Liver (tissue), 9 donors: ENCODE measurements around the gene ALKBH5. TPM values are rescaled to one million over a fixed set of nuclear protein-coding genes. Genes with fewer than 3 reads are reported as not detected.

Experiments
- DNase-seq: peaks from one replicate; pipeline ENCODE4 v3.0.0-alpha.2; 2017; ENCODE audit warnings: low spot score
- H3K27ac ChIP-seq, 2 donors: one replicate each; pipeline ENCODE4 v1.7.0; 2013; ENCODE audit warnings: inconsistent platforms in 2 of 2, low read length in 2 of 2, control low read depth in 1 of 2, low read depth in 1 of 2, mild to moderate bottlenecking in 1 of 2
- H3K27me3 ChIP-seq, 4 donors: one replicate each; pipeline versions ENCODE4 v1.6.1 to v1.7.0; 2013; ENCODE audit warnings: low read length in 3 of 4, inconsistent platforms in 1 of 4, mild to moderate bottlenecking in 1 of 4, moderate library complexity in 1 of 4; ENCODE audit not compliant: control insufficient read depth in 4 of 4, insufficient read depth in 4 of 4
- H3K36me3 ChIP-seq, 4 donors: one replicate each; pipeline versions ENCODE4 v1.6.1 to v1.7.0; 2013; ENCODE audit warnings: low read length in 3 of 4, mild to moderate bottlenecking in 3 of 4, low read depth in 1 of 4, moderate library complexity in 1 of 4; ENCODE audit not compliant: control insufficient read depth in 4 of 4, insufficient read depth in 3 of 4
- H3K4me1 ChIP-seq, 4 donors: one replicate each; pipeline versions ENCODE4 v1.6.1 to v1.7.0; 2013; ENCODE audit warnings: low read length in 3 of 4, mild to moderate bottlenecking in 3 of 4, moderate library complexity in 1 of 4; ENCODE audit not compliant: control insufficient read depth in 4 of 4, insufficient read depth in 4 of 4
- H3K4me3 ChIP-seq, 3 donors: one replicate each; pipeline versions ENCODE4 v1.6.1 to v1.7.0; 2013; ENCODE audit warnings: low read length in 3 of 3, control low read depth in 1 of 3, low read depth in 1 of 3, mild to moderate bottlenecking in 1 of 3
- H3K9ac ChIP-seq, 2 donors: one replicate each; pipeline ENCODE4 v1.7.0; 2013; ENCODE audit warnings: low read length in 2 of 2, mild to moderate bottlenecking in 2 of 2, moderate library complexity in 2 of 2, control low read depth in 1 of 2, low read depth in 1 of 2
- H3K9me3 ChIP-seq, 4 donors: one replicate each; pipeline versions ENCODE4 v1.6.1 to v1.7.0; 2013; ENCODE audit warnings: low read length in 3 of 4; ENCODE audit not compliant: control insufficient read depth in 4 of 4
- EGR1 ChIP-seq, 2 donors: IDR thresholded peaks; 2 replicates each; pipeline ENCODE4 v1.6.1; 2016 to 2018; ENCODE audit warnings: antibody characterized with exemption in 2 of 2, low read depth in 2 of 2
- FOXA1 ChIP-seq: IDR thresholded peaks from 2 replicates; pipeline ENCODE4 v1.6.1; 2016; ENCODE audit warnings: antibody characterized with exemption
- FOXA2 ChIP-seq: IDR thresholded peaks from 2 replicates; pipeline ENCODE4 v1.6.1; 2016; ENCODE audit warnings: antibody characterized with exemption
- HNF4A ChIP-seq, 2 donors: conservative IDR thresholded peaks; 2 replicates each; pipeline ENCODE4 v1.6.1; 2016; ENCODE audit warnings: antibody characterized with exemption in 2 of 2, mild to moderate bottlenecking in 2 of 2
- HNF4G ChIP-seq: IDR thresholded peaks from 2 replicates; pipeline ENCODE4 v1.6.1; 2016; ENCODE audit warnings: antibody characterized with exemption
- JUND ChIP-seq, 2 donors: IDR thresholded peaks; 2 replicates each; pipeline ENCODE4 v1.6.1; 2016; ENCODE audit warnings: antibody characterized with exemption in 2 of 2
- NR2F2 ChIP-seq: IDR thresholded peaks from 2 replicates; pipeline ENCODE4 v1.6.1; 2016; ENCODE audit warnings: antibody characterized with exemption
- RAD21 ChIP-seq, 2 donors: IDR thresholded peaks; 2 replicates each; pipeline ENCODE4 v1.6.1; 2016; ENCODE audit warnings: antibody characterized with exemption in 2 of 2, mild to moderate bottlenecking in 2 of 2
- RXRA ChIP-seq, 2 donors: IDR thresholded peaks; 2 replicates each; pipeline ENCODE4 v1.6.1; 2017 to 2018; ENCODE audit warnings: antibody characterized with exemption in 2 of 2, mild to moderate bottlenecking in 1 of 2
- SP1 ChIP-seq: IDR thresholded peaks from 2 replicates; pipeline ENCODE4 v1.6.1; 2018; ENCODE audit warnings: antibody characterized with exemption, mild to moderate bottlenecking
- TAF1 ChIP-seq: conservative IDR thresholded peaks from 2 replicates; pipeline ENCODE4 v1.6.1; 2016; ENCODE audit warnings: antibody characterized with exemption, mild to moderate bottlenecking
- YY1 ChIP-seq: IDR thresholded peaks from 2 replicates; pipeline ENCODE4 v1.6.1; 2016; ENCODE audit warnings: antibody characterized with exemption, mild to moderate bottlenecking
- WGBS: extraction: QIAGEN DNeasy Blood & Tissue Kit; methylation state at CpG from one replicate; pipeline ENCODE4 v1.1.7; 2013; 5-methylcytosine and 5-hydroxymethylcytosine counted together
- polyA plus RNA-seq, 2 donors: library from polyadenylated mRNA; stranded (reverse) in 1 of 2; unstranded in 1 of 2; fragments of 200-250 nt in 1 of 2; fragments of >200 nt in 1 of 2; fragmentation: Nextera tagmentation in 1 of 2; extraction: Ambion mirVana in 1 of 2; gene quantifications; one replicate each; pipeline versions ENCODE4 v1.2.1 to v1.2.3, GENCODE V29; 2013 to 2015
- total RNA-seq, 2 donors: library from RNA; depleted of rRNA; stranded (reverse); fragments of >200 nt; gene quantifications; one replicate each; pipeline ENCODE4 v1.2.3, GENCODE V29; 2014
- TF ChIP-seq, protein P1 (sequence below): IDR thresholded peaks from 2 replicates; pipeline ENCODE4 v1.6.1; 2016; ENCODE audit warnings: antibody characterized with exemption
- TF ChIP-seq, protein P2 (sequence below): IDR thresholded peaks from 2 replicates; pipeline ENCODE4 v1.6.1; 2016; ENCODE audit warnings: antibody characterized with exemption, mild to moderate bottlenecking
- TF ChIP-seq, protein P3 (sequence below): fragments of 150-350 bp; IDR thresholded peaks from 2 replicates; pipeline ENCODE4 v1.5.1; 2017; ENCODE audit warnings: improper control_type of control experiment, low read depth, low read length; ENCODE audit not compliant: missing input control
- TF ChIP-seq, protein P4 (sequence below): IDR thresholded peaks from 2 replicates; pipeline ENCODE4 v1.6.1; 2016; ENCODE audit warnings: antibody characterized with exemption
- TF ChIP-seq, protein P5 (sequence below): IDR thresholded peaks from 2 replicates; pipeline ENCODE4 v1.6.1; 2016; ENCODE audit warnings: antibody characterized with exemption
- donor health status: healthy.
- donor health status: healthy.
- donor health status: healthy.
- donor health status: healthy.
- donor health status: healthy.

Gene ALKBH5
- total and polyA plus RNA-seq, 4 donors, result 30.5 to 67.8 (median 46.3) TPM

DNA sequence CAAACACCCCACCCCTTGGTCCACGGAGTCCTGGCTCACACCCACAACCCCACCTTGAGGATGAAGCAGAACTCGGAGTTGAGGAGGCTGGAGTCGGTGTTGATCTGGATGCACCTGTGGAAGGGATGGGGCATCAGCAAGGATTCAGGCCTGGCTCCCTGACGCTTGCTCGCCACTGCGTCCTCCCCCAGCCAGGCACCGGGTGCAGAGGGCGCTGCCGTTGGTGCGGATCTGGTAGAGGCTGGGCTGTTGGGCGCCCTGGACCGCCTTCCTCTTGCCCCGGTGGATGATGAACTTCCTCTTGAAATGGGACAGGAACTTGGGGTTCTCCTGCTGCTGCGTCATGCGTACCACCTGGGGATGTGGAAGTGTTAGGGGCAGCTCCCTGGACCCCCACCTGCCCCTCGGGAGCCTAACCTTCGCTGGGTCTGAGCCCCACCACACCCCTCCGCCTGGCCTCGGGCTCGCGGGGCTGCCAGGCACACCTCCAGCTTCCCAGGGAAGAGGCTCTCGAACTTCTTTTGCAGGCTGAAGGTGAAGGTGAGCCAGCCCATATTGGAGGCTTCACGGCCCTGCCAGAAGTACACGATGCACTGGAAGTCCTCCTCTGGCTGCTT lies 62.6 kb downstream of the ALKBH5 start:
- DNase-seq, result no peak
- no peaks in the 10 kb centered on the region for H3K27me3 ChIP-seq
- peaks cover 0 to 4% (median 1%) of the 10 kb centered on the region in 4 donors for H3K4me1 ChIP-seq
- H3K4me3 ChIP-seq, result no peak overlapping the region
- no peaks in the 10 kb centered on the region for H3K9me3 ChIP-seq
- H3K36me3 ChIP-seq, result peaks cover 18 to 47% (median 30%) of the 10 kb centered on the region in 4 donors
- TF ChIP-seq, protein P1, sequence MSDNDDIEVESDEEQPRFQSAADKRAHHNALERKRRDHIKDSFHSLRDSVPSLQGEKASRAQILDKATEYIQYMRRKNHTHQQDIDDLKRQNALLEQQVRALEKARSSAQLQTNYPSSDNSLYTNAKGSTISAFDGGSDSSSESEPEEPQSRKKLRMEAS, result no peak
- TF ChIP-seq FOXA1, result no peak
- no peak for TF ChIP-seq JUND (IDR thresholded peaks at IDR 0.05)
- TF ChIP-seq, protein P2, sequence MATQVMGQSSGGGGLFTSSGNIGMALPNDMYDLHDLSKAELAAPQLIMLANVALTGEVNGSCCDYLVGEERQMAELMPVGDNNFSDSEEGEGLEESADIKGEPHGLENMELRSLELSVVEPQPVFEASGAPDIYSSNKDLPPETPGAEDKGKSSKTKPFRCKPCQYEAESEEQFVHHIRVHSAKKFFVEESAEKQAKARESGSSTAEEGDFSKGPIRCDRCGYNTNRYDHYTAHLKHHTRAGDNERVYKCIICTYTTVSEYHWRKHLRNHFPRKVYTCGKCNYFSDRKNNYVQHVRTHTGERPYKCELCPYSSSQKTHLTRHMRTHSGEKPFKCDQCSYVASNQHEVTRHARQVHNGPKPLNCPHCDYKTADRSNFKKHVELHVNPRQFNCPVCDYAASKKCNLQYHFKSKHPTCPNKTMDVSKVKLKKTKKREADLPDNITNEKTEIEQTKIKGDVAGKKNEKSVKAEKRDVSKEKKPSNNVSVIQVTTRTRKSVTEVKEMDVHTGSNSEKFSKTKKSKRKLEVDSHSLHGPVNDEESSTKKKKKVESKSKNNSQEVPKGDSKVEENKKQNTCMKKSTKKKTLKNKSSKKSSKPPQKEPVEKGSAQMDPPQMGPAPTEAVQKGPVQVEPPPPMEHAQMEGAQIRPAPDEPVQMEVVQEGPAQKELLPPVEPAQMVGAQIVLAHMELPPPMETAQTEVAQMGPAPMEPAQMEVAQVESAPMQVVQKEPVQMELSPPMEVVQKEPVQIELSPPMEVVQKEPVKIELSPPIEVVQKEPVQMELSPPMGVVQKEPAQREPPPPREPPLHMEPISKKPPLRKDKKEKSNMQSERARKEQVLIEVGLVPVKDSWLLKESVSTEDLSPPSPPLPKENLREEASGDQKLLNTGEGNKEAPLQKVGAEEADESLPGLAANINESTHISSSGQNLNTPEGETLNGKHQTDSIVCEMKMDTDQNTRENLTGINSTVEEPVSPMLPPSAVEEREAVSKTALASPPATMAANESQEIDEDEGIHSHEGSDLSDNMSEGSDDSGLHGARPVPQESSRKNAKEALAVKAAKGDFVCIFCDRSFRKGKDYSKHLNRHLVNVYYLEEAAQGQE, result no peak
- TF ChIP-seq, protein P3, sequence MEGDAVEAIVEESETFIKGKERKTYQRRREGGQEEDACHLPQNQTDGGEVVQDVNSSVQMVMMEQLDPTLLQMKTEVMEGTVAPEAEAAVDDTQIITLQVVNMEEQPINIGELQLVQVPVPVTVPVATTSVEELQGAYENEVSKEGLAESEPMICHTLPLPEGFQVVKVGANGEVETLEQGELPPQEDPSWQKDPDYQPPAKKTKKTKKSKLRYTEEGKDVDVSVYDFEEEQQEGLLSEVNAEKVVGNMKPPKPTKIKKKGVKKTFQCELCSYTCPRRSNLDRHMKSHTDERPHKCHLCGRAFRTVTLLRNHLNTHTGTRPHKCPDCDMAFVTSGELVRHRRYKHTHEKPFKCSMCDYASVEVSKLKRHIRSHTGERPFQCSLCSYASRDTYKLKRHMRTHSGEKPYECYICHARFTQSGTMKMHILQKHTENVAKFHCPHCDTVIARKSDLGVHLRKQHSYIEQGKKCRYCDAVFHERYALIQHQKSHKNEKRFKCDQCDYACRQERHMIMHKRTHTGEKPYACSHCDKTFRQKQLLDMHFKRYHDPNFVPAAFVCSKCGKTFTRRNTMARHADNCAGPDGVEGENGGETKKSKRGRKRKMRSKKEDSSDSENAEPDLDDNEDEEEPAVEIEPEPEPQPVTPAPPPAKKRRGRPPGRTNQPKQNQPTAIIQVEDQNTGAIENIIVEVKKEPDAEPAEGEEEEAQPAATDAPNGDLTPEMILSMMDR, result no peak
- no peak for TF ChIP-seq SP1
- no peak for TF ChIP-seq YY1
- TF ChIP-seq FOXA2, result no peak
- no peak for TF ChIP-seq RAD21 (IDR thresholded peaks at IDR 0.05)
- TF ChIP-seq, protein P4, sequence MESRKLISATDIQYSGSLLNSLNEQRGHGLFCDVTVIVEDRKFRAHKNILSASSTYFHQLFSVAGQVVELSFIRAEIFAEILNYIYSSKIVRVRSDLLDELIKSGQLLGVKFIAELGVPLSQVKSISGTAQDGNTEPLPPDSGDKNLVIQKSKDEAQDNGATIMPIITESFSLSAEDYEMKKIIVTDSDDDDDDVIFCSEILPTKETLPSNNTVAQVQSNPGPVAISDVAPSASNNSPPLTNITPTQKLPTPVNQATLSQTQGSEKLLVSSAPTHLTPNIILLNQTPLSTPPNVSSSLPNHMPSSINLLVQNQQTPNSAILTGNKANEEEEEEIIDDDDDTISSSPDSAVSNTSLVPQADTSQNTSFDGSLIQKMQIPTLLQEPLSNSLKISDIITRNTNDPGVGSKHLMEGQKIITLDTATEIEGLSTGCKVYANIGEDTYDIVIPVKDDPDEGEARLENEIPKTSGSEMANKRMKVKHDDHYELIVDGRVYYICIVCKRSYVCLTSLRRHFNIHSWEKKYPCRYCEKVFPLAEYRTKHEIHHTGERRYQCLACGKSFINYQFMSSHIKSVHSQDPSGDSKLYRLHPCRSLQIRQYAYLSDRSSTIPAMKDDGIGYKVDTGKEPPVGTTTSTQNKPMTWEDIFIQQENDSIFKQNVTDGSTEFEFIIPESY, result no peak
- TF ChIP-seq EGR1 (IDR thresholded peaks at IDR 0.05; ENCODE audit: low read depth in 2 of 2), result no peak
- no peak for TF ChIP-seq RXRA (IDR thresholded peaks at IDR 0.05)
- TF ChIP-seq TAF1, result no peak
- no peak for TF ChIP-seq HNF4G
- TF ChIP-seq, protein P5, sequence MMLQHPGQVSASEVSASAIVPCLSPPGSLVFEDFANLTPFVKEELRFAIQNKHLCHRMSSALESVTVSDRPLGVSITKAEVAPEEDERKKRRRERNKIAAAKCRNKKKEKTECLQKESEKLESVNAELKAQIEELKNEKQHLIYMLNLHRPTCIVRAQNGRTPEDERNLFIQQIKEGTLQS, result no peak
- TF ChIP-seq NR2F2, result no peak
- no peak for TF ChIP-seq HNF4A (conservative IDR thresholded peaks at IDR 0.05)
- H3K27ac ChIP-seq, result no peak overlapping the region
- no peak overlapping the region for H3K9ac ChIP-seq
- 92% methylated on average over 24 of the region's 24 CpGs for WGBS
